HG03196 (cell line): ENCODE data around the gene RHOF.

Source experiments
- ATAC-seq: cut with Tn5 transposase; IDR thresholded peaks from one replicate; pipeline ENCODE4 v1.9.1; 2021; ENCODE audit not compliant: unreplicated experiment

RHOF gene, protein sequence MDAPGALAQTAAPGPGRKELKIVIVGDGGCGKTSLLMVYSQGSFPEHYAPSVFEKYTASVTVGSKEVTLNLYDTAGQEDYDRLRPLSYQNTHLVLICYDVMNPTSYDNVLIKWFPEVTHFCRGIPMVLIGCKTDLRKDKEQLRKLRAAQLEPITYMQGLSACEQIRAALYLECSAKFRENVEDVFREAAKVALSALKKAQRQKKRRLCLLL

DNA sequence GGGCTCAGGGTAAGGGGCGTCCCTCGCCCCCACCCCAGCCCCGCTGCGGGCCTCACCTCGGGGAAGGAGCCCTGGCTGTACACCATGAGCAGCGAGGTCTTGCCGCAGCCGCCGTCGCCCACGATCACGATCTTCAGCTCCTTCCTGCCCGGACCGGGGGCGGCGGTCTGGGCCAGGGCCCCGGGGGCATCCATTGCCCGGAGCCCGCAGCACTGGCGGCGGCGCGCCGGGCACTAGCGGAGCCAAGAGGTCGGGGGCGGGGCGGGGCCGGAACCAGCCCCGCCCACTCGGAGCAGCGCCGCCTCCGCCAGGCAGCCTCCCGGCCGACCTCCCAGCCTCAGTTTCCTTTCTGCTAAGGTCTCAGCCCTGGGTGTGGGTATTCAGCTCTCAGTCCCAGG, at the start of gene RHOF:
TSS of gene RHOF (minus strand) at position 249 of the 398 bp plus-strand sequence. CDS start at position 194, 55 bp downstream.
- peak; percentile 9 for ATAC-seq

DNA sequence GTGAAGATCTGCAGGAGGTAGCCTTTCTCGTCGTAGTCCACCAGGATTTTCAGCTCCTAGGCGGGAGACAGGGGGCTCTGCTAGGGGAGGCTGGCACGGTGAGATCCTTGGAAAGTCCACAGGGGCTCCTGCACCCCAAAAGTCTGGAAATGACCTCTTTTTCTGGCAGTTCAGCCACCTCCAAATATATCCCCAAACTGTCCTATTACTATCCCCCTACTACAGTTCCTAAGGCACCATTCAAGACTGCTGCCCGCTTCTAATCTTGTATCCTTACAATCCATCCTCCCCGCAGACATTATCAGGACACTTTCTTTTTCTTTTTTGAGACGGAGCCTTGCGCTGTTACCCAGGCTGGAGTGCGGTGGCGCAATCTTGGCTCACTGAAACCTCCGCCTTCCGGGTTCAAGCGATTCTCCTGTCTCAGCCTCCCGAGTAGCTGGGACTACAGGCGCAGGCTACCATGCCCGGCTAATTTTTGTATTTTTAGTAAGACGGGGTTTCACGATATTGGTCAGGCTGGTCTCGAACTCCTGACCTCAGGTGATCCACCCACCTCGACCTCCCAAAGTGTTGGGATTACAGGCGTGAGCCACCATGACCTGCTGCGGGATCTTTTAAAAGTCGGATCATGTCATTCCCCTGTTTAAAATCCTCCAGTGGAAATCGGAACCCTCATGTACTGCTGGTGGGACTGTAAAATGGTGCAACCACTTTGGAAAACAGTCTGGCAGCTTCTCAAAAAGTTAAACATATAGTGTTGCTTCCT, 46.7 kb upstream of the RHOF start:
- ATAC-seq: no peak

DNA sequence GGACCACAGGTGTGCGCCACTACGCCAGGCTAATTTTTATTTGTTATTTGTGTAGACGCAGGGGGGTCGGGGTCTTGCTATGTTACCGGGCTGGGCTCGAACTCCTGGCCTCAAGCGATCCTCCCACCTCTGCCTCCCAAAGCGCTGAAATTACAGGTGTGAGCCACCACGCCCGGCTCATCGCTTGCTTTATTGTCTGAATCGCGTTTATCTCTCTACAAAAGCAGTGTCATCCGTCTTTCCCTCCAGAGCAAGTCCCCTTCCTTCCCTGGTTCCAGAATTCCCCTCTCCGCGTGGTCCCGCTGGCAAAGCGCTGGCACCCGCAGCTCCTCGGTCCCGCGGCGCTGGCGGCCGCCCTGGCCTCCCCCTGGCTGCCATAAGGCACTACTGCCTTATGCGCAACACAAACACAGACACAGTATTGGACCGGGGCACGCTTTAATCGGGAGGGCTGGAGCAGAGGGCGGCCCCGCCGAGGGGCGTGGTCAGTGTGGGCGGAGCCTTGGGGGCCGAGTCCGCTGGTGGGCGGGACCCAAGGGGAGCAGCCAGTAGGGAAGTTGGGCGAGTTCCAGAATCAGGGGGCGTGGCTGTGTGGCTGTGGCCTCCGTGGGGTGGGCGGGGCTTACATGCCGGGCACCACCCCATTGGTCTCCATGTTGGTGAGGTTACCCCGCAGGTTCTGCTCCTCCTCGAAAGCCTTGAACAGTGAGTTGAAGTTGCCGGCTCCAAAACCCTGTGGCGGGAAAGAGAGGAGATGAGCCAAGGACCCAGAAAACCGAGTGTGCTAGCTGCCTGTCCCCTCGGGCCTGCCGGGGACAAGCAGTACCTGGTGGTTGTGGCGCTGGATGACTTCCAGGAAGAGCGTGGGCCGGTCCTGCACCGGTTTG, 45.9 kb upstream of the RHOF start:
- peak; percentile 93 for ATAC-seq

DNA sequence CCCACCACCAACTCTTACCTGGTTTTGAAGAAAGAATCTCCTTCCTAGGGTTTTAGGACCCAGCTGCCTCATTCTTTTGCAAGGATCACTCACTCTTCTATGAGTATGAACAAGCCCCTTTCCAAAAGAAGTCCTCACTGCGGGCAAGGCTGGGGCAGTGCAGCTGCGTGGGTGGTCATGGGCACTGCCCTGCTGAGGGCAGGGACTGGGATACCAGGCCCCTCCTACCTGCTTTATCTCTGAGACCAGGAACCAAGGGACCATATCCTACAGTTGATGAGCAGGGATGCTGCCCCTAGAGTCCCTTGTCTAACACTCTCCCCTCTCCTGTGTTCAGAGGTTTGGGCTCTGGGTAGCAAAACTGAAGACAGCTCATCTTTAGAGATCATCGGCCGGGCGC, 44.6 kb upstream of the RHOF start:
- ATAC-seq: no peak

DNA sequence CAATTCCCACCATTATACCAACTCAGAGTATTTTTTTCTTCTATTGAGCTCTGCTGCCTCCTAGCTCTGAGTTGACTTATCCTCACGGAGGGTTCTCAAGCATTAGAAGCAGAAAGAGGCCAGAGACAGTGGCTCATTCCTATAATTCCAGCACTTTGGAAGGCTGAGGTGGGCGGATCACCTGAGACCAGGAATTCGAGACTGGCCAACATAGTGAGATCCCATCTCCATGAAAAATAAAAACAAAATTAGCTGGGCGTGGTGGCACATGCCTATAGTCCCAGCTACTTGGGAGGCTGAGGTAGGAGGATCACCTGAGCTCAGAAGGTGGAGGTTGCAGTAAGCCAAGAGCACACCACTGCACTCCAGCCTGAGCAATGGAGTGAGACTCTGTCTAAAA, 44.2 kb upstream of the RHOF start:
- no peak for ATAC-seq

DNA sequence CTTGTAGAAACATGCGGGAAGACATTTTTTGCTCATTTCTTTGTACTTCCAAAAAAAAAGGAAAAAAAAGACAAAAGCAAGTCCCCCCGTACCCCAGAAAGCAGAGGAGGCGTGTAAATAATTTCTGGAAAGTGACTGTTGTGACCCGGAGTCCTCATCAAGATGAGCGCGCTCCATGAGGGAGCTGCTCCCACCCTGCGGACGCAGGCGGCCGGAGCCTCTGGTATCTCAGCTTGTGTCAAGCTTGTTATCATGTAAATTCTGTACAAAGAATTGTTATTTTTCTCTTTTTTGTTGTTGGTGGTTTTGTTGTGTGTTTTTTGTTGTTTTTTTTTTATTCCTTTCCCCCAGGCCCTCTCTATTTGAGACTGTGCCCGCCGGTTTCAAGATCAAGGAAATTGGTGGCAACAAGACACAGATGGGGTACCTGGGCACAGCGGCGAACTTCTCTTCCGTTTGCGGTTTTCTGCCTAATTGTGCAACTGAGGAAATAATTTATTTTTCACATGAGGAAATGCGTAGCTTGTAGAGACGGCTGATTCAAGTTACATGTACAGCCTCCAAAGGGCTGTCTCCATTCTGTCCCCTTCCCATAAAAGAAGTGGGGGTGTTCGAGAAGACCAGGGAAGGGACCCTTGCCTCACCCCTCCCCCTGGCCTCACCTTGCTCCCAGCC, 38.2 kb upstream of the RHOF start:
- ATAC-seq: no peak

DNA sequence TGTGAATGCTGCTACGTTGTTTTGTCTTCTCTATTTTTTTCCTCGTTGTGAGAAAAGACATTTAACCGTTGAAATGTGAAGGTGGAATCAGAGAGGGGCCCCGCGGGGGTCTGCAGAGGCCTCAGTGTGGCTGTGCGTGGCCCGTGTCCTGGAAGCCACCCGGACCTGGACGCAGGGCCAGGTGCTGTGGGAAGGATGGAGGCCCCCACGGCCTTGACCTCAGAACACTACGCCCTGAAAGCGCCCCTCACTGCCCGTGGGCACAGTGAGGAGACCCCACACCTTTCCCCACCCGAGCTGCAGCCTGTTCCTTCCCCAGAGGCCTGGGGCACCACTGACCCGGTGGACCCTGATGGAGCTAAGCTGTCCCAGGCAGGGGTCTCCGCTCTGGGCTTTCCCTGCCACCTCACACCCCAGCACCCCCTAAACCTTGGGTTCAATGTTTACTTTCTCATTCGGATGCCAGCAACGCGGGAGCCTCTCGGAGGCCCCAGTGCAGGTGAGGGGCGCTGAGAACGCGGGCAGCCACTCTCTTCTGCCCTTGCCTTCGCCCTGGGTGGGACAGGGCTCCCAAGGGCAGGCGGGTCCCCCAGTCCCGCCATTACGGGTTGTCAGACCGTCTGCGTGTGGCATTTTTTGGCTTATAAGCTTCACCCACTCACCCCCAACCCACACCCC, 37.2 kb upstream of the RHOF start:
- ATAC-seq: no peak

DNA sequence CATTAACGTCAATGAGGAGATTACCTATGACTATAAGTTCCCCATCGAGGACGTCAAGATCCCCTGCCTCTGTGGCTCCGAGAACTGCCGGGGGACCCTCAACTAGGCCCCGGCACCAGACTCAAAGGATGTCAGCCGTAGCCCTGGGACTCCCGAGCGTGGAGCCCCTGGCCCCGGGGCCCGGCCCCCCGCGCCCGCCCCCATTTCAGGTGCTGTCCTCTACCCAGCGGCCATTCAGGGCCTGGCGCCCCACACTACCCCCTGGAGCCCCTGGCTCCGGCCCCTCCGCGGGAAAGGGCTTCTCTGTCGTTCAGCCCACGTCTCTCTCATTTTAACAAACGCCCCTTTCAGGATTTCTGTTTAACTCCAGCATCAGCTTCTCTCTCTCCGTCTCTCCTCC, 36.6 kb upstream of the RHOF start:
- ATAC-seq: no peak

DNA sequence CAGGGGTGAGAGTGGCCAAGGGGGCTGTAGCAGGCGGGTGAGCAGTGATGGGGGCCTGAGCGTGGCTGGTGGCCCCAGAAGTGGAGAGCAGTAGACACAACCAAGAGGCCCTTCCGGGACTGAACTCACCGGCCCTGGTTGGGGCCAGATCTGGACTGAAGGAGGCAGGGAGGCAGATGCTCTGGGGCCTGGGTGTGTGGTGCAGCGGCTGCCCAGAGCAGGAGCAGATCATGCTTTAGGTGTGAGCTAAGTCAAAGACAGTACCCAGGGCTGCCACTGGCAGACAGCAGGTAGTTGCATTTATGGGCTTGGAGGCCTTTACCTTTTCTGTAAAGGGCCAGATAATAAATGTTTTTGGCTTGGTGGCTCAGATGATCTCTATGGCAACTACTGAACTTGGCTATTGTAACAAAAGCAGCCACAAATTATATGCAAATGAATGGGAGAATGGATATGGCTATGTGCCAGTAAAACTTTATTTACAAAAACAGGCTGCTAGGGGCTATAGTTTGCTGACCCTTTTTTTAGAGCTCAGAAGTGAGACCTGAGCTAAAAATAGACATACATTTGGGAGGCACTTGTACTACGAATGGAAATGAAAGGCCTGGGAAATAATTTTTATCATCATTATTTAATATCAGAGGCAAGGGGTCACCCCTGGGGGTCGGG, 35.9 kb upstream of the RHOF start:
- ATAC-seq: no peak

DNA sequence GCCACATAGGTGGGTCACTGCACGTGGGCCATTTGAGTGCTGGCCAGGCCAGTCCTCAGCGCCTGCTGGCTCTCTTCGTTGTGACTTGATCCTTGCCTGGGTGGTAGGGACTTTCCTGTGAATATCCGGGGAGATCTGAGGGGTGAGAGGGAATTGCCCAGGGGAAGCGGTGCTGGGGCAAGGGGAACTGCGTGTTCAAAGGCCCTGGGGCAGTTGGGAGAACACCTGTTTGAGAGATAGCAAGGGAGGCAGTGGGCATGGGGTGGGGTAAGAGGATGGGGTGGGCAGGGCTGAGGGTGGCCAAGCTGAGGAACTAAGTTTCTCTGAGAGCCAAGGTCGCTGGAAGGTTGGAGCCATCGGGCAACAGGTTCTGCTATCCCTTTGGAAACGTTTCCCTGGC, 35.3 kb upstream of the RHOF start:
- ATAC-seq: no peak

DNA sequence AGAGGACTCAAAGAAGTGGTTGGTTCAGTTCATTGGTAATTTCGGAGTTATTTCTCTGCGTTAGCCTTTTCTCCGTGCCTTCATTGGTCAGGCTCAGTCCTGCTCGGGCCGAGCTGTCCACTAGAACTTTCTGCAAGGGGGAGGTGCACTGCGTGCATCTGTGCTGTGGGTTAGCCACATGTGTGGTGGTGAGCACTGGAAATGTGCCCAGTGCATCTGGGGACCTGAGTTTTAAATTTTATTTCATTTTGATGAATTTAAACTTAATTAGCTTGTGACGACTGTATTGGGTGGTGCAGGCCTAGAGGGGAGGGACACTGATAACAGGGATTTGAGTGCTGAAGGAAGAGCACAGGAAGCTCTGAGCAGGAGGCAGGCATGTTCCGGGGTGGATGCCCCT, 34.8 kb upstream of the RHOF start:
- ATAC-seq: no peak

DNA sequence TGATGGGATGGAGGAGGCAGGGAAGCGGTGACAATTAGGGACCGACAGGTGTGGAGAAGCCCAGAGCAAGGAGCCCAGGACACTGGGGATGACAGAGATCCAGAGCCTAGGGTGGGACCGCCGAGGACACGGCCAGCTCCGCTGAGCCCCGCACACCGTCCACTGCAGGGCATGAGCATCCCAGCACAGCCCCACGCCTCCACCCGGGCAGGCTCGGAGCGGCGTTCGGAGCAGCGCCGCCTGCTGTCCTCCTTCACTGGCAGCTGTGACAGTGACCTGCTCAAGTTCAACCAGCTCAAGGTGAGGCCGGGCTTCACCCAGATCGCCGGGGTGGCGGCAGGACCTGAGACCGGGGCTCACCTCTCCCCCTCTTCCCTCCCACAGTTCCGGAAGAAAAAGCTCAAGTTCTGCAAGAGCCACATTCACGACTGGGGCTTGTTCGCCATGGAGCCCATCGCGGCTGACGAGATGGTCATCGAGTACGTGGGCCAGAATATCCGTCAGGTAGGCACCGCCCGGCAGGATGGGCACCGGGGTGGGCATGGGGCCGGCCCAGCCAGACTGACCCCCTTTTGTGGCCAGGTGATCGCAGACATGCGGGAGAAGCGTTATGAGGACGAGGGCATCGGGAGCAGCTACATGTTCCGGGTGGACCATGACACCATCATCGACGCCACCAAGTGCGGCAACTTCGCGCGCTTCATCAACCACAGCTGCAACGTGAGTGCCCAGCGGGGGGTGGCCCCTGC, 34.0 kb upstream of the RHOF start:
- ATAC-seq: no peak

DNA sequence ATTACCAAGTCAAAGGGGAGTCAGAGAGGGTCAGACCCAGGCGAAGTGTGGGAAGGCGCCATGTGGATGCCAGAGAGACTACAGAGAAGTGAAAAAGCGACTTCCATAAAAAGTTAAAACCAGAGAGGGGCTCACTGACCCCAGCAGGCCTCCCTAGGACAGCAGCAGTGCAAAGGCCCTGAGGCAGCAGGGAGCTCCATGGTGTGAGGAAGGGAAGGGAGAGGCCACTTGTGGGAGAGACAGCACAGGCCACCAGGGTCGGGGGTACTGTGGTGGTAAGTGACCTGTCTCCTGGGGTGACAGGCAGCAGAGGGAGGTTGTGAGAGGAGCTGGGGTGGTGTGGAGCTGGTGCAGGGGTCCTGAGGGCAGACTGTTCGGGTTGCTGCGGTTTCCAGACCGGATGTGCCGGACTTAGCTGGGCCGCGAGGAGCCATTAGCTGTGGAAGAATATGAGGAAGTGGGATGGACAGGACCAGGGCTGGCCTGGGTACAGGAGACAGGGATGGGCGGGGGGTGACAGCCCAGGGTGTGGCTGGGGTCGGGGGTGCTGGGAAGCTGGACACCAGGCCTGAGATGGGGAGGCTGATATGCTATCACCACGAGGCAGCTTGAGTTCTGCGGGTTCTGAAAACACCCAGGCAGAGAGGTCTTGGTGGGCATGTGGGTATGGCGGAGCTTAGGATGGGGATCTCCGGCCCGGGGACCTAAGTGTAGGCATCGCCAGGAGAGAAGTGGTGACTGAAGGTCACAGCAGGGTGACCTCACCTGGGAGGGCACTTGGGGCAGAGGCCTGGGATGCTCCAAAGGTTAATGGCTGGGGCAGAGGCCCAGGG, 33.0 kb upstream of the RHOF start:
- ATAC-seq: no peak

DNA sequence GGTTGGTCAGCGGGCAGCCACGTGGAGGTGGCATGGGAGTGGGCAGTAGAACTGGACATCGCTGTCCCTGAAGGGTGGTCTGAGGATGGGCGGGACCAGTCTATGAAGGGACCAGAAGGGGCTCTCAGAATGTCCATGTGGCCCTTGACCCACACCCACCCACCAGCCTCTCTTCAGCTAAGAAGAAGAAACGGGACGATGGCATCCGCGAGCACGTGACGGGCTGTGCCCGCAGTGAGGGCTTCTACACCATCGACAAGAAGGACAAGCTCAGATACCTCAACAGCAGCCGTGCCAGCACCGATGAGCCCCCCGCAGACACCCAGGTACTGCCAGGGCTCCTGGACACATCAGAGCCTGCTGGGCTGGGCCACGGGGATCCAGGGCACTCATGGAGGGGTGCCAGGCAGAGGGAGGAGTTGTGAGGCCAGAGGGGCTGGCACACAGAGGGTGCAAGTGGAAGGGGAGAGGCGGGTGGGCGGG, 31.6 kb upstream of the RHOF start:
- ATAC-seq: no peak

DNA sequence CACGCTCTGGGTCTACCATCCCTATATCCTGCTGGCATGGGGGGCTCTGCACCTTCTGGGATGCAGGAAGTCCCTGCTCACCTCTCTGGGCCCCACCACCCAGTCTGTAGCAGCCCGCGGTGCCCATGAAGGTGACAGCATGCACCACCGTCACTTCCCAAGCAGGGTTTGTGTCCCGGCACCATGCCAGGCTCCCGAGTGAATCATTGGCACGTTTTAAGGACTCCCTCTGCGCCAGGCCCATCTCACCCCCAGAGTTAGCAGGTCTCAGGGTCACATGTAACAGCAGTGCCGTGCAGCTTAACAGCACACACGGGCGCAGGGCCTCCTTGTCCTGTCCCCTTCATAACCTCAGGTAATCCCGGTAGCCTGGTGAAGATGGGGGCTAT, 30.2 kb upstream of the RHOF start:
- no peak for ATAC-seq

DNA sequence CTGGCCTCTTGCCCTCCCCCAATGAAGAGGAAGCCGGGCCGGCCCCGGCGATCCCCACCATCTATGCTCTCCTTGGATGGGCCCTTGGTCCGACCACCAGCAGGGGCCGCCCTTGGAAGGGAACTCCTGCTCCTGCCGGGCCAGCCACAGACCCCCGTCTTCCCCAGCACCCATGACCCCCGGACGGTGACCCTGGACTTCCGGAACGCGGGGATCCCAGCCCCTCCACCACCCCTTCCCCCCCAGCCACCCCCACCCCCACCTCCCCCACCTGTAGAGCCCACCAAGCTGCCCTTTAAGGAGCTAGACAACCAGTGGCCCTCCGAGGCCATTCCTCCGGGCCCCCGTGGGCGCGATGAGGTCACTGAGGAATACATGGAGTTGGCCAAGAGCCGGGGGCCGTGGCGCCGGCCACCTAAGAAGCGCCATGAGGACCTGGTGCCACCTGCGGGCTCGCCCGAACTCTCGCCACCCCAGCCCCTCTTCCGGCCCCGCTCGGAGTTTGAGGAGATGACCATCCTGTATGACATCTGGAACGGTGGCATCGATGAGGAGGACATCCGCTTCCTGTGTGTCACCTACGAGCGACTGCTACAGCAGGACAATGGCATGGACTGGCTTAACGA, 29.7 kb upstream of the RHOF start:
- no peak for ATAC-seq

DNA sequence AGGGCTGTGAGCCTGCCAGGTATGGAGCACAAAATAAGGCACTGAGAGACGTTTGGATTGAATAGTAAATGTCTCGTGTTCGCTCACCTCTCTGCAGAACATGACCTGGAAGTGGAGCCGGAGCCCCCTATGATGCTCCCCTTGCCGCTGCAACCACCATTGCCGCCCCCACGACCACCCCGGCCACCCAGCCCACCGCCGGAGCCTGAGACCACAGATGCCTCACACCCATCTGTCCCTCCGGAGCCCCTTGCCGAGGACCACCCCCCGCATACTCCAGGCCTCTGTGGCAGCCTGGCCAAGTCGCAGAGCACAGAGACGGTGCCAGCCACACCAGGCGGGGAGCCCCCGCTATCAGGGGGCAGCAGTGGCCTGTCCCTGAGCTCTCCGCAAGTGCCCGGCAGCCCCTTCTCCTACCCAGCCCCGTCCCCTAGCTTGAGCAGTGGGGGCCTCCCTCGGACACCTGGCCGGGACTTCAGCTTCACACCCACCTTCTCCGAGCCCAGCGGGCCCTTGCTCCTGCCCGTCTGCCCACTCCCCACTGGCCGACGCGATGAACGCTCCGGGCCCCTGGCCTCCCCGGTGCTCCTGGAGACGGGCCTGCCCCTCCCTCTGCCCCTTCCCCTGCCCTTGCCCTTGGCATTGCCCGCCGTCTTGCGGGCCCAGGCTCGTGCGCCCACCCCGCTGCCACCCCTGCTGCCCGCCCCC, 29.1 kb upstream of the RHOF start:
- no peak for ATAC-seq
